NCI-H2196 treated with DMSO at 0.1 percent for 48 hours (cell line): ENCODE measurements around the gene AQP9.
"Not testable (repeated sequence)": the region's sequence is repeated elsewhere in the genome, so short reads cannot be mapped to it uniquely, and the experiment has no call there.

Experiments used
- DNase-seq: peaks from one replicate; lab custom pipeline; 2025; ENCODE audit not compliant: unreplicated experiment; lab: John Stamatoyannopoulos, UW

AQP9 gene, protein sequence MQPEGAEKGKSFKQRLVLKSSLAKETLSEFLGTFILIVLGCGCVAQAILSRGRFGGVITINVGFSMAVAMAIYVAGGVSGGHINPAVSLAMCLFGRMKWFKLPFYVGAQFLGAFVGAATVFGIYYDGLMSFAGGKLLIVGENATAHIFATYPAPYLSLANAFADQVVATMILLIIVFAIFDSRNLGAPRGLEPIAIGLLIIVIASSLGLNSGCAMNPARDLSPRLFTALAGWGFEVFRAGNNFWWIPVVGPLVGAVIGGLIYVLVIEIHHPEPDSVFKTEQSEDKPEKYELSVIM

DNA sequence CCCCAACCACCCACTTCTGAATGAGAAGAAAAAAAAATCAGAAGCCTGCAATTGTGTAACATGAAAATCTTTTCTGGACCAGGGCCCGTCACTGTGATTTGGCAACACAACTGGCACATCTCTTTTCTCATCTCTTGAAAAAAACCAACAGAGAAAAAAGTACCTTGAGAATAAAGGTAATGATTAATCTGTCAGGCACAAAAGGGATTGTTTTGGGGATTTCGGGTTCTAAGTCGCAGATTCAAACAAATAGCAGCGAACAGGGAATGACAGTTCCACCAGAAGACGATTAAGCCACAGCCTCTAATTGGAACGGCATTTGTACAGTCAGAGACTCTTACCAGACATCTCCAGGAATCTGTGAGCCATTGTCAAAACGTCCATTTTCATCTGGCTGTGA, at the start of gene AQP9:
Gene AQP9, plus strand, starts transcription at position 276 of the 400 bp plus-strand sequence. CDS start 185 bp downstream, outside the sequence.
- no peak for DNase-seq

DNA sequence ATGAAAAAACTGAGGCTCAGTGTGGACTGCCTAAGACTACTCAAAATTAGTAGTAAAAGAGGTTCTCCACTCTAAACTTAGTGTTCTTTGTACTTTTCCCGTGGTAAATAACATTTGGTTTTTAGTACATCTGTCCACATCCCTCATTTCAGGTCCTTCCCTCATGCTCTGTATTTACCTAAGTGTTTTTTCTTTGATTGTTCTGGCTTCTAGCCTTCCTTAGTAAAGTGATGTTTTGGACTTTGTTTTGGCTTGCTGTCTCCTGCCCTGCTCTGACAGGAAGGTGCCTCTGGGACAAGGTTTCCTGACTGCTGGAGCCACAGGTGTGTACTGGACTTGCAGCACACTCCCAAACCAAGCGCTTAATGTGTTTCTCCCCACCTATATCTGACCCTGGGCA, 42.8 kb upstream of the AQP9 start:
- DNase-seq: no peak

DNA sequence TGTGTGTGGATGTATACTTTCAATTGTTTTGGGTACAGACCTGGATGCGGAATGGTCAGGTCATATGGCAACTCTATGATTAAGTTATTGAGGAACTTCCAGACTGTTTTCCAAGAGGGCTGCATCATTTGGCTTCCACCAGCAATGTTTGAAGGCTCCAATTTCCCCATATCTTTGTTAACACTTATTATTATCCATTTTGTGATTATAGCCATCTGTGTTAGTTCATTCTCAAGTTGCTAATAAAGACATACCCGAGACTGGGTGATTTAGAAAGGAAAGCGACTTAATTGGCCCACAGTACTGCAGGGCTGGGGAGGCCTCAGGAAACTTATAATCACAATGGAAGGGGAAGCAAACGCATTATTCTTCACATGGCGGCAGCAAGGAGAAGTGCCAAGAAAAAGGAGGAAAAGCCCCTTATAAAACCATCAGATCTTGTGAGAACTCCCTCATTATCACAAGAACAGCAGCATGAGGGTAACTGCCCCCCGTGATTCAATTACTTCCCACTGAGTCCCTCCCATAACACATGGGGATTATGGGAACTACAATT, 41.6 kb upstream of the AQP9 start:
- no peak for DNase-seq

DNA sequence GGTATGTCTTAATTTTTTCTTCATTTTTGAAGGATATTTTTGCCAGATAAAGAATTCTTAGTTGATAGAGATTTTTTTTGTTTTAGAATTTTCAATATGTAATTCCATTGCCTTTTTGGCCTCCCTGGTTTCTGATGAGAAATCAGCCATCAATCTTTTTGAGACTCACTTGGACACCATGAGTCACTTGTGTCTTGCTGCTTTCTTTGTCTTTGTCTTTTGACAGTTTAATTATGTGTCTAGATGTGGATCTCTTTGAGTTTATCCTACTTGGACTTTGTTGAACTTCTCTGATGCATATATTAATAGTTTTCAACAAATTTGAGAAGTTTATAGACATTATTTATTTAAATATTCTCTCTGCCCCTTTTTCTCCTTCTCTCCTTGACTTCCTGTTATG, 34.7 kb upstream of the AQP9 start:
- DNase-seq: no peak

DNA sequence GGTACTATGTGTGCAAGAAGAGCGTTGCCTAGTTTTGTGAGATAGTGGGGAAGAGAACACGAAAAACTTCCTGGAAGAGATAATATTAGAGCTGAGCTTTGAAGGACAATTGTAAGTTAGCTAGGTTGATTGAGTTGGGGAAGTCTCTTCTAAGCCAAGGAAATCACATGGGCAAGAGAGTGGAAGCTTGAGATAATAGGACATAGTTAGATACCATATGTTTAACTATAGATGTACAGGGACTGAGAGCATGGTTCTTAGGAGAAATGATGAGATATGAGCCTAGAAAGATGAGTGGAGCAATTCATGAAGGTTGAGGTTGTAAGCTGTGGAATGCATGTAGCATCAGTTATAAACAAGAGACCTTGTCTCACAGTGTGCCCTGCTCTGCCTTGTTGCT, 30.1 kb upstream of the AQP9 start:
- DNase-seq: no peak

DNA sequence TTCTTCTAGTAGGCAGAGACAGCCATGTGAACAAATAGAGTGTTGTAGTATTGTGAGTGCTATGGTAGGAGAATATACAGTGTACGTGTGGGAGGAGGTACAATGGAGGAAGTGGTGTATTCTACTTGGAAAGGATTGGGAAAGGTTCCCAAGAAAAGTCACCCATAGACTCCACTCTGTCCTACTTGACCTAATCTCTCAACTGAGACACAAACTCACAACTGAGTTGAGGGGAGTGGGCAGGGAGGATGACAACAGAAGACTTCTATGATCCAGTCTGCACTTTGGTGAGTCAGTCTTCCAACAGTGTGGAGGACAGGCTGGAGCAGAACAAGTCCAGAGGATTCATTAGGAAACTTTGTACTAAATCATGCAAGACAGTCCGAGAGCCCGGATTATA, 28.8 kb upstream of the AQP9 start:
- DNase-seq: no peak

DNA sequence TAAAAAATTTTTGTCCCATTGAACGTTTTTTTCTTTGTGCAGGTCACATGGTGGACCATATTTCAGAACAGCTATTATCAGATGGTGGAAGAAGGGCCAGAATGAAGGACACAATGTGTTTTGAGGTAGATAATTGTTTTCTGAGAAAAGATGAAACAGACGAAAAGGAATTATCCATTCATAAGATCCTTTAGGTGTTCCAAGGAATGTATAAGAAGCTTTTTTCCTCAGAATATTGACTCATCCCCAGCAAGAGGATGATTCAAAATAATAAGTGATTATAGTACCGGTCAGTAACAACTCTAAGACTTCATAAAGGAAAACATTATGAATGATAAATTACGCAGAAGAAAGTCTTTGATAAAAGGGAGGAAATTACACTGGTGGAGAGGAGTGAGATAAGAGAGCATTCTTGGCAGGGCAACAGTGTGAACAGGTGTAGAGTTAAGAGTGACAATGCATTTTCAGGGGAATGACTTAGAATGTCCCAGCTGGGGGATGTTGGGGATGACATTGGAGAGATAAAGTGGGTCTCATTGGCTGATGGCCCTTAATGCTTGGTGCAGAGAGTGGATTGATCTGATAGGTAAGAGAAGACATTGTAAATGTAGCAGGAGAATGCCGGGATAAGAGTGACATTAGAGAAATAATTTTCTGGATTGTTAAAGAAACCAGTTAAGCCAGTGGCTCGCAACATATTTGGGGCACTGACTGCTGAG, 27.0 kb upstream of the AQP9 start:
- no peak for DNase-seq

DNA sequence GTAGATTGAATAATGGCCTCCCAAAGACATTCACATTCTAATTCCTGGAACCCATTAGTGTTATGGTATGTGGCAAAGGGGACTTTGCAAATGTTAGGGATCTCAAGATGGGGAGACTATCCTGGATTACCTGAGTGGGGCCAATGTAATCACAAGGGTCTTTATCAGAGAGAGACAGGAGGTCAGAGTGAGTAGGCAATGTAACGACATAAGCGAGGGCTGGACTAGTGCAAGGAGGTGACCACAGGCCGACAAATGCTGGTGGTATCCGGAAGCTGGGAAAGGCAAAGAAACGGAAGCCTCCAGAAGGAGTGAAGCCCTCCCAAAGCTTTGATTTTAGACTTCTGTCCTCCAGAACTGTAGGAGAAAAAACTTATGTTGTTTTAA, 26.5 kb upstream of the AQP9 start:
- DNase-seq: no peak

DNA sequence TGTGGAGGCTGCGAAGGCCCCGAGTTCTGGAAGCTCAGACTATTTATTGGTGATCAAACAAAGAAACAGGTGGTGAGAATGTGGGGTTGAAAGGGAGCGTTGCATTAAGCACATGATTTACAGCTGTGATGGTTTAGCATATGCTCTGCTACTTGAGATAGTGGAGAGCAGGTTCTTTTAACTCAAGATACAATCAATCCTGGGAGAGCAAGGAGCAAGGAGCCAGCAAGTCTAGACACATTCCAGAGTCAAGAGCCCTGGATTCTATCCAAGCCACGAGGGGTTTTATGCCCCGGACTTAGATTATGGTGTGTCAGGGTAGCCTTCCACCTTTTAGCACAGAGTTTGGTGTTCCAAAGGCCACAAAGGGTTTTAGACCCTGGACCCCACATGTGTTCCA, 24.8 kb upstream of the AQP9 start:
- not testable (repeated sequence) for DNase-seq

DNA sequence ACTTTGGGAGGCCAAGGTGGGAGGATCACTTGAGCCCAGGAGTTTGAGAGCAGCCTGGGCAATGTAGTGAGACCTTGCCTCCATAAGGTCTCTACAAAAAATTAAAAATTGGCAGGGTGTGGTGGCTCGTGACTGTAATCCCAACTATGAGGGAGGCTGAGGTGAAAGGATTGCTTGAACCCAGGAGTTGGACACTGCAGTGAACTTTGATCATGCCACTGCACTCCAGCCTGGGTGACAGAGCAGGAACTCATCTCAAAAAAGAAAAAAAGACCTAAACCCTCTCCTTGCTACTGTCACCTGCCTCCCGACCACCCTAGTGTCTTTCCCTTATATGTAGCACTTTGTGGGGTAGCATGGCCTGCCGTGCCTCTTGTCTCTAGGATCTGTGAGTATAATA, 23.8 kb upstream of the AQP9 start:
- no peak for DNase-seq

DNA sequence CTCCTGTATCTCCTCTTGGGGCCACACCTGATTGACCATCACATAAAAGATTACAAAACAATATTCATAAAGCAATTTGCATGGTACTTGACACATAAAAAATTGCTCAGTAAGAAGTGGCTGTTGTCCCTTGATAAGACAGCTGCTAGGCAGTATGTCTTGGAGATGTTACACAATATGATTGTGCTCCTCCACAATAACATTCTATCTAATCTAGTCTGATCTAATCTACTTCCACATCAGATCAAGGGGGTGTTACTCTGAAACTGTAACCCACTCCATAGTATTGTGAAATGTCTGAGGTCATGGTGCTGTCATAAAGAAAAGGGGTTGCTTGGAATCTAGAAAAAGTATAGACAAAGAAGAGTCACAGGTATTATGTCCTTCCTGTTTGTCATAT, 23.4 kb upstream of the AQP9 start:
- no peak for DNase-seq

DNA sequence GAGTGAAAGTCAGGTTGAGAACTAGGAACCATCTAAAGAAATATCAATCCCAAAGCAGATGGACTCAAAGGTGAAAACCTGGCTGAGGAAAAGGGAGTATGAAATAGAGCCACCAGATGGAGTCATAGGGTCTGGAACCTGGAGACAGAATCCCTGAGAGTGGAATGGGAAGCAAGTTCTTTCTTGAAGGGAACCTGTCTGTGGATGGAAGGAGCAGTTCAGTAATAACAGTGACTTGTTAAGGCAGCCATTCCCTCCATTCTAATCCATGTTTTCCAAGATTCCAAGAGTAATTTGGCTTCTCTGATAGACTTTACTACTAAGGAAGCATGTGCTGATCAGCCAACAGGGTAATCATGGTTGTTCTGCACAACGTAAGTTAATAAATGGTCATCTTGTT, 22.5 kb upstream of the AQP9 start:
- DNase-seq: no peak

DNA sequence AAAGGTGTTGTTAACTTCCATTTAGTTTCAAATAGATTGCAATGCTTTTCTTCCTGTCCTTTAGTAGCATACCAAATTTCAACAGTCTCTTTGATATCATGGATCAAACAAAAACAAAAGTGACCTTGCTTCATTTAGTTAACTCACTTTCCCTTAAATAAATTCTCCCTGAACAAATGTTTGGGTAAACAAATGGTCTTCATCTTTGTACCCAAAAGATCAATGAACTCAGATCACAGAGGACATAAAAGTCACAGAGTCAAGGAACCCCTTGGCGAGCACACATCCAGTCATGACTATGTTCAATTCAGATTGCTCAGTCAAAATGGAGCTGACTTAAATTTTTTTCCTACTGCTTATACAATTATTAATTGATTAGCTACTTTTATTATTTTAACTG, 20.6 kb upstream of the AQP9 start:
- no peak for DNase-seq

DNA sequence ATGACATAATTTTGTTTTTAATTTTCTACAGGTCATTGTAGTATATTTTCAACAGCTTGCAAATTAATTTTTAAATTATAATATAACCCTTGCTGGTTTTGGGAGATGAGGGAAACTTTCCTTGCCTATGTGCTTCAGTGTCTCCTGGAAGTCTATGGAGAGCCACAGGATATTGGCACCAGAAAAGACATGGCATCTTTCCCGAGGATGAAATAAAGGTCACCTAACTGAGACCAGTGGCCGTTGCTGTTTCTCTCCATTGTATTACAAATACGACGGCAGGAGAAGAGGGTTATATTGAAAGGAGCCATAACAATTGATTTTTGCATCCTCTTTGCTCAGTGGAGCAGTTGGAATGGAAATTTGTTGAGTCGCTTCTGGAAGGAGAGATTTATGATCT, 19.9 kb upstream of the AQP9 start:
- DNase-seq: no peak

DNA sequence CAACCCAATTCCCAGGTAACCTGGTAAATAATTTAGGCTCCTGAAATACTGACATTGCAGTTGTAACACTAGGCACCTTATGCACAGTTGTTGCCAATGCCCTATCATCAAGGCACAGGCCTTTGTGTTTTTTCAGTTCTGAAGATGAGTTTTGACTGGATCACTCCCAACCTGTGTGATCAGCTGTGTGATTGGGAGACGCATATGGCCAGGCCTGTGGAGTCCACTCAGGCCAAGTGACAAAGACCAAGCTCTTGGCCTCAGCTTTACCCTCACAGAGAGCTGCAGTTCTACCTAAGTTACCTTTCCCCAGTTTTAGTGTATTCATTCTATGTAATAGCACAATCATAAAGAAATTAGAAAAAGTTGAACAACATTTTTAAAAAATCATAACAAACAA, 19.2 kb upstream of the AQP9 start:
- DNase-seq: no peak

DNA sequence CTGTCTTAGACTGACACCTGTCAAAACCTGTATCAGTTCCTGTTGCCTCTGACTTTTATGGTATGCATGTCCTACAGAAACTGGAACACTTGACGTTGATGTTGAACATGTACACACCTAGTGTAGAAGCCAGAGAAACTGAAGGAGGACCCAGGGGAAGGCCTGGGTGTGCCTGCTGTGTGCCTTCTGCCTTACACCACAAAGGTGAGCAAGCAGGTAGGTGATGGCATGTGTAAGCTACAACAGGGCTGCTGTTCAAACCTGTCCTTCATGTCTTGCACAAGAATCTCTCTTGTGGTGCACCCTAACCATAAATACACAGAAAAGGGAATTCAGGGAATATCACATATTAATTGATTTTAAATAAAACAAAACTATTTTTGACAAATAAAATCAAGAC, 13.6 kb upstream of the AQP9 start:
- DNase-seq: no peak

DNA sequence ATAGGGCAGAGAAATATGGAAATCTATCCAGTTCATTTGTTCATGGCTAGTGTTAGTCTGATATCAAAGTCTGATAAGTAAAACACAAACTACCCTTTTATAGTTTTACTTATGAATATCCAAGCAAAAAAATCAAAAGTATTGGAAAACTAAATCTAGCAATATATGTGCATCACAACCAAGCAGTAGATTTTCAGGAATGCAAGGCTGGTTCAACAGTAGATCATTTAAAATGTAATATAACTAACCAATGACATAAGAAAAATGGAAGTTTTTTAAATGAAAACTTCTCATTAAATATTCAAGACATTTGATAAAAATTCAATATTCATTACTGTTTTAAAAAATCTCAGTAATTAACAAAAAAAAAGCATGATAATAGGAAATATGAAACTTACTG, 12.8 kb upstream of the AQP9 start:
- no peak for DNase-seq

DNA sequence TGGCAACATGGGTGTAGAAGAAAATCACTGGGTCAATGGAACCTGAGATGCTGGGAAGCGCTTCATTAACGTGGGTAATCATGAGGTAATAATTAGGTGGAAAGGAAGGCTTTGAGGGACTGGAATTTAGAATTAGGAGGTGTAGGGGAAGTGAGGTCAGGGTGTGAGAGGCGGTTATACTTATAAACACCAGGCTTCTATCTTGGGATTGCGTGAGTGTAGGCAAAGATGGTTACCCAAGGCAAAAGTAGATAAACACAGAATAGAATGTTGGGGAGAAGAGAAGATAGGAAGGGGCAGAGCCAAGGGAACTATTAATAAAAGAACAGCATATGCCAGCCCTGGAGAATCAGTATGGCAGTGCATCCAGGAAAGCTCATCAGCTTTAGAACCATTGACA, 3.3 kb upstream of the AQP9 start:
- DNase-seq: no peak

DNA sequence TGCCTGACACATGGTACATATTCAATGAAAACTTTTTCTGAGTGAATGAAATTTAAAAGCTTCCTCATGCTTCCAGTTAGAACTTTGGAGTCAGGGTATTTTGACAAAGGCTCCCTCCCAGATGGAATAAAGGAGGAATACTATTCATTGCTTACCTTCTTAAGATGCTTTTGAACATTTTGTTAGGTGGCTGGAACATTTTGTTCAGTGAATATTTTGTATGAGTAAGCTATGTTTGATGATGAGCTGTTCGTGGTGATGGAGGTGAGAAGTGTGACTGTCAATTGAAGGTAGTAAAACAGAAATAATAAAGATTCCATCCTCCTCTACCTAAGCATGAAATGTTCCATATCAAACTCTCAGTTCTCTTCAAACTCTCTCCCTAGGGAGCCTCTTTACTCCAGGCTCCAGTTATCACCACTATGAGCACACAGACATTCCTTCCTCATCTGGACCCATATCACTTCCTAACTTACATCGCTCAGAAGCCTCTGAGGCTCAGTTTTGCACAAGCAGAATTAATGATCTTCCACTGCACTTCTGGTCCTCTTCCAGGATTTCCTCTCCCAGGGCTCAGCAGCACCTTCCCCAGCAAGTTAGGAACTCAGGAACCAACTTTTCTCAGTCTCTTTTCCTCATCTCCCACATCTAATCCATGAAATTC, 2.5 kb upstream of the AQP9 start:
- DNase-seq: no peak

DNA sequence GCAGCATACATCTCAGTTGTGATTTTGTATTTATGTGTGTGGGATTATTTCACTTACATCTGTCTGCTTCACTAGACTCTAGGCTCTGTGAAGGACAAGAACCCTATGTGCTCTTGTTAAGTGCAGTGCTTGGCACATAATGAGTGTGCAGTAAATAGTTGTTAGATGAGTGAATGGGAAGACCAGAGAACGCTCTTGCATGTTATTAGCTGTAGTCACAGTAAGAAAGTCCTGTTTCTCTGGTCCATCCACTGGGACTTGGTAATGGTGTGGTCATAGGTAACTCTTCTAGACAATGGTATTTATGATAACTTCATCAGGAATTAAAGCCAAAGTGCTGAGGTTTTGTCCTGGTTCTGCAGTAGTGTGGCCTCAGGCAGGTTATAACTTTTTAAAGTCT, 1.4 kb upstream of the AQP9 start:
- DNase-seq: no peak

DNA sequence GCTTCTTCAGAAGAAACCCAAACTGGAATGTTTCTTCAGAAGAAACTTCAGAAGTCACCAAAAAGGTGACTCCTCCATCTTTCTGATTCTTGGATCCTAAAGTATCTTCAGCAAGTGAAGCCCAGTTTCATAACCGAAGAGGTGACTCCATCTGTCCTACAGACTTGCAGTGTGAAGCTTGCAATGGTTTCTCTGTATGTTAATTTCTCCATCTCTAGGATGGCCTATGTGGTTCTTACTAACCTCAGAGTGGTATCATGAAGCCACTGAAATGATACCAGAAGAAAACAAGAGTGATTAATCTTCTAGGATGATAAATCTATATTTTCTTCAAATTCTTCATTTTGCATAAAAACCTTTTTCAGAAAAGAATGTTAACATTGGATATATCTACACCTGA, 495 bp upstream of the AQP9 start:
- DNase-seq: no peak
